ENCODE results near the gene CNKSR3.
"Not testable (repeated sequence)": the region's sequence is repeated elsewhere in the genome, so short reads cannot be mapped to it uniquely, and the experiment has no call there.

The CNKSR3 gene

DNA sequence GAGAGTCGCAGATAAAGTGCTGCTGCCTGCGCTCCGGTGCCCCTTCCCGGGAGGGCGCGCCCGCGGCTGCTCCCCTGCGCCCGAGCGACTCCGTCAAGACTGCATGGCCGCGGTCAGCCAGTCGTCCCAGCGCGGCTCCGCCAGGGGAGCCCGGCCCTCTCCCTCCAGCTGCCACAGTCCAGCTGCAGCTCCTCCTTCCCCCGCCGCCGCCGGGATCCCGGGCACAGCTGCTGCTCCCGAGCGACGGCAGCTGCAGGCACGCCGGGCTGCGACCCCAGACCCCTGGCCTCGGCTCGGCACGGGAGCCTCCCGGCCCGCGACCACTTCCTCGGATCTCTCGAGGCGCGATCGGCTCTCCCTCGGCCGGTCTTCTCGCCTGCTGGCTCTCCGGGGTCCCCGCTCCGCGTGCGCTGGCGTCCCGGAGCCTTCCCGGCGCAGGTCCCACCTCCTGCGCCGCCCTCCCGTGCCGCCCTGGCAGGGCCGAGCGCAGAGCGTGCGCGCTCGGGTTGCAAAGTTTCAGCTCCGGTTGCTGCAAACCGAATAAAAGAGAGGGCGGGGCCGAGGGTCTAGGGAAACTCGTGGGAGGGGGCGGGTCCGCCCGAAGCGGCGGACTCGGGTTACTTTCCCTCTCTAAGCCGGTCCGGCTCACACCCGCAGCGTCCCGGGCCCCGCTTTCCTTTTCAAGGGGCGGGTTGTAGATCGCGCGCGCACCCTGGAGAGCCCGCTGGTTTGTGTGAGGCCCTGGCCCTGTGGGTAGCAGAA is at the start of gene CNKSR3:
CNKSR3 (minus strand) TSS at position 542 of the 762 bp plus-strand sequence. CDS start 571 bp downstream, outside the sequence.
- DNase-seq, result peak; percentile 45

DNA sequence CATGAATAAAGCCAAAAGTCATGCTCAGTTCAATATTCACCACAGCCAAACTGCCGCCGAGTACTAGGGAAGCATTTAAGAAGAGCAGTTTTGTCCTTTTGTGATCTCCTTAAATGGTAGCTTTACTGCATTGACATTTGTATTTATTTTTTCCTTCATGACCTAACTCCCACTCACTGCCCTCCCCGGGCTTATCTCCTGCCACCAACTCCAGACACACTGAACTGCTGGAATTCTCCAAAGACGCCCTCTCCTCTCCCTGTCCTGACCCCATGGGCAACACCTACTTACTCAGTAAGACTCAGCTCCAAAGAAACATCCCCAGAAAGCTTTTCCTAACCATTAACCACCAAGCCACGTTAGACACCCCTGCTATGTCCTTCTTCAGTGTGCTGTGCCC is 48.5 kb upstream of the CNKSR3 start:
- no peak for DNase-seq

GRCh38 chr6:154558513-154558912 is 48.0 kb upstream of the CNKSR3 start:
- no peak for DNase-seq

- DNase-seq, result no peak
Observed at GRCh38 chr6:154555073-154555677, 44.7 kb upstream of the CNKSR3 start.

DNA sequence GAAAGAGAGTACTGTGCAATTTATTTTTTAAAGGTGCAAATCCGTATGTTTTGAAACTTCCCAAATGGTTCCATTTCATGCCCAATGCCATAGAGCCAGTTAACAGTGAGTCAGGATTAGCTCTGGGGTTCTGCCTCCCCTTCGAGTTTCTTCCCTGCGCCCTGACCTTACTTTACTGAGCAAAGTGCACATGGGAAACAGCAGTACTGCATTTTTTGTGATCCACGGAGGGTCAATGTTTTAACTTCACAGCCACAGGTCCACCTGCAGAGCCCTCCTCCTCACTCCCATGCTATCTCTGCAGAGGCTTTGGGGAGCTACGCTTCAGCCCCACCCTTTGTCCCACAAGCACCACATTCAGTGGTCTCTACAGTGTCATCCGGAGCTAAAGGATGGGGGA is 44.0 kb upstream of the CNKSR3 start:
- DNase-seq, result no peak

- no peak for DNase-seq
Observed at GRCh38 chr6:154550779-154551178, 40.3 kb upstream of the CNKSR3 start.

DNA sequence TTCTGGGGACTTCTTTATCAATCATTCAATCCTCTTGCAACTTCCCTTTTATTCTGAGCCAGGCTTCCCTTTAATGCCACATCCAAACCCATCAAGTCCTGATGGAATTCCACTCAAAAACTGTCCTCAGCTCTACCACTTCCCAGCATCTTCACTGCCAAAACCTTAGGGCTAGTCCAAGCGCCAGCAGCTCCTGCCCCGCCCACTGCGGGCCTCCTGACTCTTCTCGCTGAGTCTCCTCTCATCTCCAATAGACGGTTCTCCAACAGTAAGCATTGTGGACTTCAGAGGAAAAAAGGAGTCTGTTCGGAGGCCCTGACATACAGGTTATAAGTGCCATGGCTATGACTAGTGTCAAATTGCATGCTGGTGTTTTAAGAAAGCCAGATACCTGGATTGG is 38.7 kb upstream of the CNKSR3 start:
- DNase-seq, result no peak

DNA sequence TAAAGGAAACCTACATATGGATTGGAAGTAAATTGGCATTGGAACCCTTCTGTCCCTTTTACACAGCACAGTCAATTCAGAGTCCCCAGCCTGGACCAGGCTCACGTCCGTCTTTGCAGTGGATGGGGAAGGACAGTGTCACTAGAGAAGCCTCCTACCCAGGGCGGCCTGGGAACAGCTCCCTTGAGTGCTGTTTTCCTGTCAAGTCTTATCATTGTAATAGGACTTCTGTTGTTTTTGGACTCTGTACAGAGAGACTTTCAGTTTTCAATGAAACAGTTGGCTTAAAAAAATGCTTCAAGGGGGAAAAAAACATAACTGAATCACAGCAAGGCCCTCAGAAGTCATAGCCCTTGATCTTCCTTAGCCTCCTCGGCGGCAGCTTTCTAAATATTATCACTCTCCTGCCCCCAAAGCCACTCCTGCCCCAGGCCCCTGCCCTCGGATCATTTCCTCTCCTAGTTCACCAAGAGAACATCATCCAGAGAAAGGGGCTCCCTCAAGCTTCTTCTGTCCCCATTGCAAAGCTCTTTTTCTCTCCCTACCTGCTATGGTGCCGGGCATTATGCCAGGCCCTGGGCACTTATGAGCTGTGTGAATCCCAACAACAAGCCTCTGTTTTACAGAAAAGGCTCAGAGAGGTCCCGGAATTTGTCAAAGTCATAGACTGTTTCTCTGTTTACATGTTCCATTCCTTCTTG is 37.8 kb upstream of the CNKSR3 start:
- DNase-seq, result no peak

DNA sequence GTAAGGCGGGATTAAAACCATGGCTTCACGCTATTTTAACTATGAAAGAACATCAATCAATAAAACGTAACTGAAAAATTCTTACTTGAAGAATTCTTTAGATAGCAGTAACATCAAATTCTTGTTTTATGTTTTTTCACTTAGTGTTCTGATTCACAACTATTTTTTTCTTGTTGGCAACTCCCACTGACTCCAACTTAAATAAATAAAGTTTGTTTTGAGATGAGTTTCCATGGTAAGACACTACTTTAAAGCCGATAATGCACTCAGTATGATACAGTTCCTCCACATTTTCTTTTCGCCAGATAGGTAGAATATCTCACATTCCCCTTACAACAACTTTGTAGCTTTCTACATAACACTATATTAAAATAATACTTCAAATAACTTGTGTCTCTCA is 33.1 kb upstream of the CNKSR3 start:
- DNase-seq, result no peak

DNA sequence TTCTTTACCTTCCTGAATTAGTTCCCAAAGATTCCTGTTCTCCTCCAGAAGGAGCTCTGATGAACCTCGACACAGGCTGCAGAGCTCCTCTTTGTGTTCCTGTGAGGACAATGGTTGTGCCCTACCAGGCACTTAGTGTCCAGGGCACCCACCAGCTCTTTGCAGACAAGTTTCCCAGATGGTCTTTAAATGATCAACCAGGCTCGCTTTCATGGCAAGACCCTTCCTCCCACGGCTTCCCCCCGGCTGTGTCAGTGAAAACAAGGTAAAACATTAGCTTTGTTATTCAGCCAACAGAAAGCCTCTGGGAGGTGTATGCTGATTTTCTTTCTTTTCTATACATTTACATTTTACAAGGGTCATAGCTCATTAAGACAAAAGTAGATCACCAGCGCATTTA is 32.3 kb upstream of the CNKSR3 start:
- no peak for DNase-seq

- not testable (repeated sequence) for DNase-seq
Observed at GRCh38 chr6:154541837-154542236, 31.4 kb upstream of the CNKSR3 start.

DNA sequence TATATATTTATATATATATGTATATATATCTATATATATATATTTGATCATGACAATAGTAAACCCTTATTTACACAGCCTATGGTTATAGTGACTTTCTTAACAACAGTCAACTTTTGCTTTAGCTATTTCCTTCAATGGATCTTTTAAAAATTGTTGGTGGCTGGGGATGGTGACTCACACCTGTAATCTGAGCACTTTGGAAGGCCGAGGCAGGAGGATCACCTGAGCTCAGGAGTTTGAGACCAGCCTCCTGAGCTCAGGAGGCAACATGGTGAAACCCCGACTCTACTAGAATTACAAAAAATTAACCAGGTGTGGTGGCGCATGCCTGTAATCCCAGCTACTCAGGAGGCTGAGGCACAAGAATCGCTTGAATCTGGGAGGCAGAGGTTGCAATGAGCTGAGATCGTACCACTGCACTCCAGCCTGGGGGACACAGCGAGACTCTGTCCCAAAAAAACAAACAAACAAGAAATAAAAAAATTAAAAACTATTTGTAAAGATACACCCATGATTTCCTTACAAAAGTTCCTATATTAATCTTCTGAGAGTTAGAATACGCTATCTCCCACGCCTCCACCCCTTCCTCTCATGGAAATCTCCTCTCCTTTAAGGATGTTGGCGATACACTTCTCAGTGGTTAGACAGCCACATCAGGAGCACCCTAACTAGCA is 29.2 kb upstream of the CNKSR3 start:
- no peak for DNase-seq

- DNase-seq, result no peak
Observed at GRCh38 chr6:154538640-154539191, 28.2 kb upstream of the CNKSR3 start.

DNA sequence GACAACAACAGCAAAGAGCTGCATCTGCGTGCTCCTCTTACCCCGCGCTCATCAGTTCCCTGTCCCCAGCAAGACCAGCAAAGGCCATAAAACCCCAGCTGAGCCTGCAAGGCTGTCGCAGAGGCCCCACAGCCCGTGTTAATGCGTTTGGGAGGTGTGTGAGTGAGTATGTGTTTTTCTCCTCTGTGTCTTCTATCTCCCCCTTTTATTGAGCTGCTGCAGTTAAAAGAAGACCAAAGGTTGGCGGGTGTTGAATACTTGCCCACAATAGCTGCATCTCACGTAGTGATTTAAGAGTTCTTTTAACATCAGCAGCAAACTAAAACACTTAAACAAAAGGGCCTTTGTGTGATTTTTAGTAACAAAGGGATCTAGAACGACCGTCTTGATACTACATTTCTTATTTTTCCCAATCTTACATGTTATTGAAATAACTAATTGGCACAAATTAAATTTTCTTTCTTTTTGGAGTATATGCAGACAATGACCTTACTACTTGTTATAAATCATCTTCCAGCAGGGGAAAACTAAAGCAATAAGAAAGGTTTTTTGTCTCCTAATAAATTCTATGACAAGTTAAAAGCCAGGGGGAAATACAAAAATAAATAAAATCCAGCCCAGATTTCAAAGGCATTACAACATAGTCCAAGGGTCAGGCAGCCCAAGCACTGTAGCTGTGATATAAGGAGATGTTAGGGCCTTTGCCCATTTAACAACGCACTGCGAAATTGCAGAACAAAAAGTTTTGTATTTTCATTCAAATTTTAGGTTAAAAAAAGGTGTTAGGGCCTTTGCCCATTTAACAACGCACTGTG is 27.2 kb upstream of the CNKSR3 start:
- no peak for DNase-seq

- no peak for DNase-seq
Observed at GRCh38 chr6:154536999-154537398, 26.5 kb upstream of the CNKSR3 start.

- DNase-seq, result no peak
Observed at GRCh38 chr6:154536255-154536654, 25.8 kb upstream of the CNKSR3 start.

DNA sequence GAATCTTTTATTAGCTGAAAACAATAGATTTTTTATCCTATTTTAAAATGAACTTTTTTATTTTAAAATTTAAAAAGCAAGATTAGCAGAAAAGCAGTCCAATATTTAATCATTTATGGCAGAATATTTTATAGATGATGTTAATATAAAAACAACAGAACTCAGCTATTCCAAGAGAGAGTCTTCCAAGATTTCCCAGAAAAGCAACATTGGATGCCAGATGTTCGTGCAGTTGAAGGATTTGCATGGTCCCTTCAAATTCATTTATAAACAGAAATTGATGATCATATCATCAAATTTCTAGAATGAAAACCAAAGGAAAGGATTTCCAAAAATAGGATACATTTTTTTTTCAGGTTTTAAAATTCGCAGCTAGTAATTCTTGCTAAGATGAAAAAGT is 25.4 kb upstream of the CNKSR3 start:
- DNase-seq, result no peak

GRCh38 chr6:154535147-154535546 is 24.7 kb upstream of the CNKSR3 start:
- no peak for DNase-seq

GRCh38 chr6:154534531-154534930 is 24.0 kb upstream of the CNKSR3 start:
- DNase-seq, result no peak

GRCh38 chr6:154532426-154532825 is 21.9 kb upstream of the CNKSR3 start:
- DNase-seq, result no peak

GRCh38 chr6:154529957-154530356 is 19.5 kb upstream of the CNKSR3 start:
- DNase-seq, result no peak

DNA sequence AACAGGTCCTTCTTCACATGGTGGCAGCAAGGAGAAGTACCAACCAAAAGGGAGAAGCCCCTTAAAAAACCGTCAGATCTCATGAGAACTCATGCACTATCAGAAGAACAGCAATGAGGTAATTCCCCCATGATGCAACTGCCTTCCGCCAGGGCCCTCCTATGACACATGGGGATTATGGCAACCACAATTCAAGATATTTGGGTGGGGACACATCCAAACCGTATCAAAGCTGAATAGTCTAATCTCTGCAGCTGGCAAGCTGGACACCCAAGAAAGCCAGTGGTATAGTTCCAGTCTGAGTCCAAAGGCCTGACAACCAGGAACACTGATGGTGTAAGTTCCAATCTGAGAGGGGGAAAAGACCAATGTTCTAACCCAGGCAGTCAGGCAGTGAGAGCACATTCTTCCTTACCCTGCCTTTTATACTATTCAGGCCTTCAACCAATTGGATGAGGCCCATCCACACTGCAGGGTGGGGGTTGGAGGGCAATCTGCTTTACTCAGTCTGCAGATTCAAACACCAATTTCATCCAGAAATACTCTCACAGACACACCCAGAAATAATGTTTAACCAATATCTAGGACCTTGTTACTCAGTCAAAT is 17.9 kb upstream of the CNKSR3 start:
- DNase-seq, result no peak
